ENCODE measurements around the gene TMPRSS13.

DNA sequence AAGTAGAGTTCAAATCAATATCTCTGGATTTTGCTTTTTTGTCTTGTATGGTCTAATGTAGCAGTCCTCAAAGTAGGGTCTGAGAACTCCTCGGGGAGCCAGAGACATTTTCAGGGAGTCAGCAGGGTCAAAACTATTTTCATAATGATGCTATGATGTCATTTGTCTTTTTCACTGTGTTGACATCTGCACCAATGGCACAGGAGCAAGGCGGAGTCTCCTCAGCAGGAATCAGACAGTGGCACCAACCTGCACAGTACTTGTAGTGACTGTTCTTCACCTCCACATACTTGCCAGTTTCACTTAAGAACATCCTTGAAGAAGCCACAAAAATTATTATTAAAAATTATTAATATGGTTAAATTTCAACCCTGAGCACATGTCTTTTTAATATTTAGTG lies 37.8 kb downstream of the TMPRSS13 start:
- TF ChIP-seq, protein P1, sequence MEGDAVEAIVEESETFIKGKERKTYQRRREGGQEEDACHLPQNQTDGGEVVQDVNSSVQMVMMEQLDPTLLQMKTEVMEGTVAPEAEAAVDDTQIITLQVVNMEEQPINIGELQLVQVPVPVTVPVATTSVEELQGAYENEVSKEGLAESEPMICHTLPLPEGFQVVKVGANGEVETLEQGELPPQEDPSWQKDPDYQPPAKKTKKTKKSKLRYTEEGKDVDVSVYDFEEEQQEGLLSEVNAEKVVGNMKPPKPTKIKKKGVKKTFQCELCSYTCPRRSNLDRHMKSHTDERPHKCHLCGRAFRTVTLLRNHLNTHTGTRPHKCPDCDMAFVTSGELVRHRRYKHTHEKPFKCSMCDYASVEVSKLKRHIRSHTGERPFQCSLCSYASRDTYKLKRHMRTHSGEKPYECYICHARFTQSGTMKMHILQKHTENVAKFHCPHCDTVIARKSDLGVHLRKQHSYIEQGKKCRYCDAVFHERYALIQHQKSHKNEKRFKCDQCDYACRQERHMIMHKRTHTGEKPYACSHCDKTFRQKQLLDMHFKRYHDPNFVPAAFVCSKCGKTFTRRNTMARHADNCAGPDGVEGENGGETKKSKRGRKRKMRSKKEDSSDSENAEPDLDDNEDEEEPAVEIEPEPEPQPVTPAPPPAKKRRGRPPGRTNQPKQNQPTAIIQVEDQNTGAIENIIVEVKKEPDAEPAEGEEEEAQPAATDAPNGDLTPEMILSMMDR (conservative IDR thresholded peaks at IDR 0.05; ENCODE audit: low read length), result no peak
- no peak for TF ChIP-seq EZH2phosphoT487 (IDR thresholded peaks at IDR 0.05; ENCODE audit: borderline replicate concordance, low read depth, low read length)

Data from OCI-LY7 (cell line).